Activated naive CD4-positive, alpha-beta T cell (primary cell): ENCODE measurements around the gene PPAN.

ENCODE experiments used
- DNase-seq, 4 experiments: peaks; one replicate each; lab custom pipeline; 2025; lab: John Stamatoyannopoulos, UW

PPAN gene, protein sequence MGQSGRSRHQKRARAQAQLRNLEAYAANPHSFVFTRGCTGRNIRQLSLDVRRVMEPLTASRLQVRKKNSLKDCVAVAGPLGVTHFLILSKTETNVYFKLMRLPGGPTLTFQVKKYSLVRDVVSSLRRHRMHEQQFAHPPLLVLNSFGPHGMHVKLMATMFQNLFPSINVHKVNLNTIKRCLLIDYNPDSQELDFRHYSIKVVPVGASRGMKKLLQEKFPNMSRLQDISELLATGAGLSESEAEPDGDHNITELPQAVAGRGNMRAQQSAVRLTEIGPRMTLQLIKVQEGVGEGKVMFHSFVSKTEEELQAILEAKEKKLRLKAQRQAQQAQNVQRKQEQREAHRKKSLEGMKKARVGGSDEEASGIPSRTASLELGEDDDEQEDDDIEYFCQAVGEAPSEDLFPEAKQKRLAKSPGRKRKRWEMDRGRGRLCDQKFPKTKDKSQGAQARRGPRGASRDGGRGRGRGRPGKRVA

DNA sequence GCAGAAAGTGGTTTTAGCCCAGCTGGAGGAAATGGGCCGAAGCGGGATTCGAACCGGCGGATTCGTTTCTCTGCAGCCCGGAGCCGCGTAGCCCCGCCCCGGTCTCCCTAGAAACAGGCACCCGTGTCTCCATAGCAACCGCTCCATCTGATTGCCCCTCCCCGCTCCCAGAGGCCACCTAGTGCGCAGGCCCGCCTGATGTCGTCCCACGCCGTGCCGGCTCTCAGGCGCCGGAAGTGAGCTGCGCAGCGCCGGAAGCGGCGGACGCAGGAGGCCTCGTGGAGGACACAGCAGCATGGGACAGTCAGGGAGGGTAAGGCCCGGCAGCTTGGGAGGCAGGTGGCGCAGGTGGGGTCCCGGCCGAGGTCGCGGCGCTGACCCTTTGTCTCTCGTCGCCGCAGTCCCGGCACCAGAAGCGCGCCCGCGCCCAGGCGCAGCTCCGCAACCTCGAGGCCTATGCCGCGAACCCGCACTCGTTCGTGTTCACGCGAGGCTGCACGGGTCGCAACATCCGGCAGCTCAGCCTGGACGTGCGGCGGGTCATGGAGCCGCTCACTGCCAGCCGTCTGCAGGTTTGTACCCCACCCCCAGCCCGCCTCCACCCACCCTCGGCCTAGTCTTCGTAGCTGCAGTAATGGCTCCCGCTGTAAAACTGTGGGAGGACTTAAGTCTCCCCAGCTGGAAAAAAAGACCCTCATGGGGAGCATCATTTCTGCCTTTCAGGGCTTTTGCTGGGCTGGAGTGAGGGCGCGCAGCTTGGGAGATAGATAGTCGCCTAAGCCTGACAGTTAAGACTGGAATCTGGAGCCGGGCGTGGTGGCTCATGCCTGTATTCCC lies at the start of gene PPAN:
Gene PPAN, plus strand, starts transcription at position 263 of the 837 bp plus-strand sequence. Its CDS starts 33 bp downstream, at position 296.
- DNase-seq, result peak; percentile 94 to 96 (median 95)

- no peak for DNase-seq
Measured at GRCh38 chr19:10061717-10062310, 44.3 kb upstream of the PPAN start.

DNA sequence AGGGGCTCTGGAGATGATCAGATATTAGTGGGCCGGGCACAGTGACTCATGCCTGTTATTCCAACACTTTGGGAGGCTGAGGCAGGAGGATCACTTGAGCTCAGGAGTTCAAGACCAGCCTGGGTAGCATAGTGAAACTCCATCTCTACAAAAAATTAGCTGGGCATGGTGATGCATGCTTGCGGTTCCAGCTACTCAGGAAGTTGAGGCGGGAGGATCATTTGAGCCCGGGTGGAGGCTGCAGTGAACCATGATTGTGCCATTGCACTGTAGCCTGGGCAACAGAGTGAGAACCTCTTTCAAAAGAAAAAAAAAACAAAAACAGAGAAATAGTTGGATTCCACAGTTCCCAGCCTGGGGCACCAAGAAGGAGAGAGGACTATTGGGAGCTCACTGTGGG lies 38.0 kb upstream of the PPAN start:
- DNase-seq, result no peak

DNA sequence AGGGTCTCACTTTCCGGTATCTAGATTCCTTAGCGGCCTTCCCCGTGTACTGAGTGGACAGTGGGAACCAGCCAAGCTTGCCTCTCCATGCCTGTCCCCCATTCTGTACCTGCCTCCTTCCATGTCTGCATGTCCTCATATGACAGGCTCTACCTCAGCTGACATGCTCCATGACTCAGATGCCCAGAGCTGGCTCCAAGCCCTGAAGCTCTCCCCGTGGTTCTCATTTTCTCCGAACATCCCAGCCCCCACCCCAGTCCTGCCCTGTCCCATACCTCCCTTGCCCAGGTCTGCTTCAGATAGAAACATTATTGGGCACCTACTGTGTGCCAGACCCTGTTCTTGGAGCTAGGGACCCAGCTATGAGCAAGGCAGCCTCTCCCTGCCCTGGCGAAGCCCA lies 37.1 kb upstream of the PPAN start:
- DNase-seq, result no peak

GRCh38 chr19:10070730-10071446 lies 35.3 kb upstream of the PPAN start:
- no peak for DNase-seq

- DNase-seq, result no peak
Measured at GRCh38 chr19:10074153-10074552, 32.0 kb upstream of the PPAN start.

DNA sequence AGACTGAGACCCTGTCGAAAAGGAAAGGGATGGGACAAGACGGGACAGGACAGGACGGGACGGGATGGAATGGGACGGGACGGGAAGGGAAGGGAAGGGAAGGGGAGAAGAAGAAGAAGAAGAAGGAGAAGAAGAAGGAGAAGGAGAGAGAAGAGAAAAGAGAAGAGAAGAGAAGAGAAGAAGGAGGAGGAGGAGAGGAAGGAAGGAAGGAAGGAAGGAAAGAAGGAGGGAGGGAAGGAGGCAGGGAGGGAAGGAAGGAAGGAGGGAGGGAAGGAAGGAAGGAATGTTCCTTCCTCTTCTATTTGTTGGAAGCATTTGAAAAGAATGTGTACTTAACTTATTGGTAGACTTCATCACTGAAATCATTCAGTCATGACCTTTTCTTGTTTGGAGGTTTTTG lies 29.6 kb upstream of the PPAN start:
- DNase-seq, result no peak

DNA sequence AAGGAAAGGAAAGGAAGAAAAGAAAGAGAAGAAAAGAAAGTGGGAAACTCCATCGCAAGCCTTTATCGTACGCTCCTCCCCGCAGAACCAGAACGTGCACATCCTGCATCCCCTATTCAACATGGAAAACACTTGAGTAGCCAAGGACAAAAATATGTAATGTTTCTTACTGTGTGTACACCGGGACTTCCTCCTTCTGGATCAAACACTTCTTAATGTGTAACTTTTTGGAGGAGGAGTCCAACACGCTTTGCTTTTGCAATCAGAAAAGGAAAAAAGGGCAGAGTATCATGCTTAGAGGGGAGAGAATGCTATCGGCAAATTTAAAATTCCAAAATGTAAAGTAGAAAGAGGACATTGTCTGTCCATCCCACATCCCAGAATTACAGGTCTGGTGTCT lies 27.8 kb upstream of the PPAN start:
- DNase-seq, result no peak

- DNase-seq, result no peak
Measured at GRCh38 chr19:10079031-10079453, 27.1 kb upstream of the PPAN start.

DNA sequence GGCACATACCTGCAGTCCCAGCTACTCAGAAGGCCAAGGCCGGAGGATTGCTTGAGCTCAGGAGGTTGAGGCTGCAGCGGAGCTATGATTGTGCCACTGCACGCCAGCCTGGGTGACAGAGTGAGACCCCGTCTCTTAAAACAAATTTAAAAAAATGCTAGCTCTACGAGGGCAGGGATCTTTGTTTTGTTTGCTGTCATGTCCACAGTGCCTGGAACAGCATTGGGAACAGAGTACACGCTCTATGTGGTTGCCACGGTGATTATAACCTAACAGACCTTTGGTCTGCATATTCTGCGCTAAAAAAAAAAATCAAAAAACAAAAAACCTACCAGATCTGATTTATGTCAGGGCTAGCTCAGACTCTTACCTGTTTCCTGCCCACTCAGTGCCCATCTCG lies 22.3 kb upstream of the PPAN start:
- DNase-seq, result no peak

- DNase-seq, result no peak
Measured at GRCh38 chr19:10084803-10085202, 21.4 kb upstream of the PPAN start.

DNA sequence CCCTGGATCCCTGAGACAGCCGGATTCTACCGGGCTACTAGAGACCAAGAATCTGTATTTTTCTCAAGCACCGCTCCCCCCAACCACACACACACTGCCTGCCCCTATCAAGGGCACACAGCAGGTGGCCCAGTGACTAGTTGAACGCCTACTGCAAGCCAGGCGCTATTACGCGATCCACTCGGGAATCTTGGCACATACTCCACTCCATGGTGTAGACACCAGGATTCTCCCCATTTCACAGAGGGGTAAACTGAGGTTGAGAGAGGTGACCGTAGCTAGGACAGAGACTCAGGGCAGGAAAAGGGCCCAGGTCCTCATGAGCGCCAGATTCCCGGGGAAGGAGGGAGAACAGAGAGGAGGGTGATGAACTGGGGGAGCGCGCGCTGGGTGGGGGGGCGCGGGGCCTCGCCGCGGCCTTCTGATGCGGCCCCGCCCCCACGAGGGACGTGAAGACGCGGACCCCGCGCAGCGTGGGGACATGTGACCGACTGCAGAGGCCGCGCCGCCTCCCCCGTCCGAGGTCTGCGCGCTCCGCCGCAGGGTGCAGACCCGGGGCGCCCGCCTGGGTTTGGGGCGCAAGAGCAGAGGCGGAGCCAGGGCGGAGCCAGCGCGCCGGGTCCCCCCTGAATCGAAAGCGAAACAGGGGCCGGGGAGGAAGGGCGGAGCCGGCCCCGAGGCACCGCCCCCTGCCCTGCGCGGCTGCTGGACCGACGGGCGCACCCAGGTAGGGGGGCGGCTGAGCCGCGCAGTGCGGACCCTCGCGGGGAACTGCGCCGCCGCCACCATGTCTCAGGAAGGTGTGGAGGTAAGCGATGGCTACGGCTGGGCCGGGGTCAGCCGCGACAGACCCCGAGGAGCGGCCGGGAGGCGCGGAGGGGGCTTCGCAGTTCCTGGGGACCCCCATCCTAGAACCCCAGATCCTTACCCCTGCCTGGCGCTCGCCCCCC lies 20.2 kb upstream of the PPAN start, which contains the start of gene SHFL:
Gene SHFL, plus strand, starts transcription at position 677 of the 950 bp plus-strand sequence. Its CDS starts 111 bp downstream, at position 788.
- peak; percentile 43 to 85 (median 60) for DNase-seq

GRCh38 chr19:10086591-10087192 lies 19.5 kb upstream of the PPAN start:
- DNase-seq, result peak in 1 of 4 experiments; percentile 31

GRCh38 chr19:10087296-10088061 lies 18.7 kb upstream of the PPAN start:
- no peak for DNase-seq

DNA sequence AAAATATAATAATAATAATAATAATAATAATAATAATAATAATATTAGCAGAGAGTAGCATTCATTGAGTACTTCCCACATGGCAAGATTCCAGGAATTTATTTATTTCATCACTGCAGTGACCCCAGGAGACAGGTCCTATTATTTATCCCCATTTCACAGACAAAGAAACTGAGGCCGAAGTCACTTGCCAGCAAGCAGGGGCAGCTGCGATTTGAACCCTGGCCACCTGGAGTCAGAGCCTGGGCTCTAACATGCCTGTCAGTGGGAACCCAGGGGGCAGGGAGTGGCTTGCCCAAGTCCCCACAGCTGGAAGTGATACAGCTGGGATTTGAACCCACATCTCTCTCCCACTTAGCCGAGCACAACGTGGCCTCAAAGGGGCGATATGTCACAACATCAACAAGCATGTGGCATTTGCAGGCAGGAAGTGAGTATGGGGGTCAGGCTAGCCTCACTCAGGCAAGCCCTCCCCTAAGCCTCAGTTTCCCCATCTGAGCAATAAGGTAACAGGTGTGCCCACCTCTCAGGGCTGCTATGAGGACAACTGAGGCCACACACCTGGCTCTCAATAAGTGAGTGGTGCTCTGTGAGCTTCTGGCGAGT lies 17.1 kb upstream of the PPAN start:
- DNase-seq, result no peak

GRCh38 chr19:10089801-10090375 lies 16.3 kb upstream of the PPAN start:
- DNase-seq, result no peak

GRCh38 chr19:10091370-10091687 lies 14.8 kb upstream of the PPAN start:
- no peak for DNase-seq

DNA sequence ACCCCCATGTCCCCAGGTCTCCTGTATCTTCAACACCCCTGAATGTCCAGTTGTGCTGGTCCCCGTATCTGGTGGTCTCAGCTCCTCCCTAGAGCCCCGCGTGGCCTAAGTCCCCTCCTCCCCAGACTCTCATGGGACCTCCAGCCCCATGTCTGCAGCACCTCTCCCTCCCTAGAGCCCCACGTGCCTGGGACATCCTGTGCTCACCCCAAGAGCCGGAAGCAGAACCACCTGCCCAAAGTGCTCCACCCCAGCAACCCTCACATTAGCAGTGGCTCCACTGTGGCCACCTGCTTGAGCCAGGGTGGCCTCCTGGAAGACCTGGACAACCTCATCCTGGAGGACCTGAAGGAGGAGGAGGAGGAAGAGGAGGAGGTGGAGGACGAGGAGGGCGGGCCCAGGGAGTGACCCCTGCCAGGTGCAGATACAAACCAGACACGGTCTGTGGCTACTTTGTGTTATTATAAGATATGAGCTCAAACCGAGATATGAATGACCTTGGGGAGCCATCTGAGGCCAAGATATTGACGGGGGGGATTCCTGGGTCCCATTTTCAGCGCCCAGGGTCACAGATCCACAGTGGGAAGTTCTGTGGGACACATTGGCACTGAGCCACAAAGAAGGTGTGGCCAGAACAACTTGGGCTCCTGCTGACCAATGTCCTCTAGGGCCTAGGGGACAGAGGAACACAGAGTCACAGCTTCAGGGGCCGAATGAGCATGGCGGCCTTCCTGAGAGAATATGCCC lies 14.1 kb upstream of the PPAN start:
- DNase-seq, result no peak
